Panc1 (cell line): Measurements from ENCODE around the gene NOSTRIN.

Experiments
- POLR2AphosphoS5 ChIP-seq: IDR thresholded peaks from 2 replicates; pipeline ENCODE4 v1.6.1; 2012; ENCODE audit warnings: mild to moderate bottlenecking, low read depth, low read length, moderate library complexity
- TCF7L2 ChIP-seq: IDR thresholded peaks from 2 replicates; pipeline ENCODE4 v1.6.1; 2011; ENCODE audit warnings: mild to moderate bottlenecking, low read depth, low read length, inconsistent platforms
- TF ChIP-seq, protein P1 (sequence below): fragments of 450-650 bp; IDR thresholded peaks from 2 replicates; pipeline ENCODE4 v1.5.1; 2017; ENCODE audit warnings: mild to moderate bottlenecking
- TF ChIP-seq, protein P2 (sequence below), 2 experiments: IDR thresholded peaks; 2 replicates each; pipeline ENCODE4 v1.6.1; 2011 to 2012; ENCODE audit warnings: low read depth in 2 of 2, control low read depth in 1 of 2, low read length in 1 of 2, mild to moderate bottlenecking in 1 of 2, moderate library complexity in 1 of 2; ENCODE audit not compliant: insufficient read depth in 1 of 2

DNA sequence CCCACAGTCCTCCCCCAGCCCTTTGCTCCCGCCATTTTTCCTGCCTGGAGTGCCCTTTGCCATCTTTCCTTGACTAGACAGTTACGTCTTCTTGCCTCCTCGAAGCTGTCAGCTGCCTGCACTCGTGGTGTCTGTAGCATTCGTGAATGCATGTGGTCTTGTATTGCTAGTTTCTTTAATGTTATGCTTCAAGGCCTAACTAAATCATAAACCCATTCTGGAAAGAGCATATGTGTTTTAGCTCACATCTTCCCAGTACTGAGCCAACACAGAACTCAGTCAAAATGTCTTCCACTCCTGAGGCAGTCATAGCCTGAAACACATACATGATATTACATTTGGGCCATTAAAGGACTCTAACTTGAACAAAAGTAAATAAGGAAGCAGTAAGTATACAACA, 52.2 kb downstream of the NOSTRIN start:
- TF ChIP-seq TCF7L2 (no peak), POLR2AphosphoS5 (no peak)
- TF ChIP-seq, protein P1, sequence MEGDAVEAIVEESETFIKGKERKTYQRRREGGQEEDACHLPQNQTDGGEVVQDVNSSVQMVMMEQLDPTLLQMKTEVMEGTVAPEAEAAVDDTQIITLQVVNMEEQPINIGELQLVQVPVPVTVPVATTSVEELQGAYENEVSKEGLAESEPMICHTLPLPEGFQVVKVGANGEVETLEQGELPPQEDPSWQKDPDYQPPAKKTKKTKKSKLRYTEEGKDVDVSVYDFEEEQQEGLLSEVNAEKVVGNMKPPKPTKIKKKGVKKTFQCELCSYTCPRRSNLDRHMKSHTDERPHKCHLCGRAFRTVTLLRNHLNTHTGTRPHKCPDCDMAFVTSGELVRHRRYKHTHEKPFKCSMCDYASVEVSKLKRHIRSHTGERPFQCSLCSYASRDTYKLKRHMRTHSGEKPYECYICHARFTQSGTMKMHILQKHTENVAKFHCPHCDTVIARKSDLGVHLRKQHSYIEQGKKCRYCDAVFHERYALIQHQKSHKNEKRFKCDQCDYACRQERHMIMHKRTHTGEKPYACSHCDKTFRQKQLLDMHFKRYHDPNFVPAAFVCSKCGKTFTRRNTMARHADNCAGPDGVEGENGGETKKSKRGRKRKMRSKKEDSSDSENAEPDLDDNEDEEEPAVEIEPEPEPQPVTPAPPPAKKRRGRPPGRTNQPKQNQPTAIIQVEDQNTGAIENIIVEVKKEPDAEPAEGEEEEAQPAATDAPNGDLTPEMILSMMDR, result no peak
- TF ChIP-seq, protein P2, sequence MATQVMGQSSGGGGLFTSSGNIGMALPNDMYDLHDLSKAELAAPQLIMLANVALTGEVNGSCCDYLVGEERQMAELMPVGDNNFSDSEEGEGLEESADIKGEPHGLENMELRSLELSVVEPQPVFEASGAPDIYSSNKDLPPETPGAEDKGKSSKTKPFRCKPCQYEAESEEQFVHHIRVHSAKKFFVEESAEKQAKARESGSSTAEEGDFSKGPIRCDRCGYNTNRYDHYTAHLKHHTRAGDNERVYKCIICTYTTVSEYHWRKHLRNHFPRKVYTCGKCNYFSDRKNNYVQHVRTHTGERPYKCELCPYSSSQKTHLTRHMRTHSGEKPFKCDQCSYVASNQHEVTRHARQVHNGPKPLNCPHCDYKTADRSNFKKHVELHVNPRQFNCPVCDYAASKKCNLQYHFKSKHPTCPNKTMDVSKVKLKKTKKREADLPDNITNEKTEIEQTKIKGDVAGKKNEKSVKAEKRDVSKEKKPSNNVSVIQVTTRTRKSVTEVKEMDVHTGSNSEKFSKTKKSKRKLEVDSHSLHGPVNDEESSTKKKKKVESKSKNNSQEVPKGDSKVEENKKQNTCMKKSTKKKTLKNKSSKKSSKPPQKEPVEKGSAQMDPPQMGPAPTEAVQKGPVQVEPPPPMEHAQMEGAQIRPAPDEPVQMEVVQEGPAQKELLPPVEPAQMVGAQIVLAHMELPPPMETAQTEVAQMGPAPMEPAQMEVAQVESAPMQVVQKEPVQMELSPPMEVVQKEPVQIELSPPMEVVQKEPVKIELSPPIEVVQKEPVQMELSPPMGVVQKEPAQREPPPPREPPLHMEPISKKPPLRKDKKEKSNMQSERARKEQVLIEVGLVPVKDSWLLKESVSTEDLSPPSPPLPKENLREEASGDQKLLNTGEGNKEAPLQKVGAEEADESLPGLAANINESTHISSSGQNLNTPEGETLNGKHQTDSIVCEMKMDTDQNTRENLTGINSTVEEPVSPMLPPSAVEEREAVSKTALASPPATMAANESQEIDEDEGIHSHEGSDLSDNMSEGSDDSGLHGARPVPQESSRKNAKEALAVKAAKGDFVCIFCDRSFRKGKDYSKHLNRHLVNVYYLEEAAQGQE (IDR thresholded peaks at IDR 0.05; ENCODE audit: insufficient read depth in 1 of 2, low read depth in 2 of 2, low read length in 1 of 2), result no peak
